A673 (cell line): ENCODE data around the gene FSTL4. TPM values are rescaled to one million over a fixed set of nuclear protein-coding genes. Genes with fewer than 3 reads are reported as not detected.
A peak's percentile ranks its signal among the peaks of the same experiment; 100 is the strongest.

Experiments used
- BruUV-seq: library from RNA; stranded (reverse); fragments of 400-500 nt; replicated peaks from 2 replicates; lab custom pipeline; 2021; lab: Mats Ljungman, UMichigan
- CTCF ChIA-PET: fragments of 300-600 bp; sonication (Branson Sonifier 250); formaldehyde crosslinking; loops from one replicate; lab custom pipeline; 2022; ENCODE audit warnings: antibody characterized with exemption; lab: Charles Lee
- POLR2A ChIA-PET: fragments of 300-600 bp; sonication (Branson Sonifier 250); formaldehyde crosslinking; loops from one replicate; lab custom pipeline; 2022; ENCODE audit warnings: antibody characterized with exemption; ENCODE audit not compliant: low non-redundant PET; lab: Charles Lee
- DNase-seq: peaks from one replicate; pipeline ENCODE4 v3.0.0-alpha.2; 2015; ENCODE audit warnings: low spot score
- H3K27ac ChIP-seq: fragments of 200-600 bp; sonication (generic); 2 replicates; pipeline ENCODE4 v1.5.1; 2016; ENCODE audit warnings: mixed run types, low read depth, mild to moderate bottlenecking, mixed read lengths, antibody characterized with exemption, low read length; ENCODE audit not compliant: poor library complexity, severe bottlenecking
- H3K27me3 ChIP-seq: fragments of 200-600 bp; sonication (generic); replicated peaks from 2 replicates; pipeline ENCODE4 v1.6.1; 2017; ENCODE audit warnings: mixed run types, low read depth, mild to moderate bottlenecking, mixed read lengths, antibody characterized with exemption, low read length; ENCODE audit not compliant: insufficient read depth, poor library complexity
- H3K36me3 ChIP-seq: fragments of 200-600 bp; sonication (generic); 2 replicates; pipeline ENCODE4 v1.6.1; 2016; ENCODE audit warnings: mixed run types, mild to moderate bottlenecking, mixed read lengths, antibody characterized with exemption, low read length; ENCODE audit not compliant: insufficient read depth, poor library complexity, severe bottlenecking
- H3K4me1 ChIP-seq: fragments of 200-600 bp; sonication (generic); 2 replicates; pipeline ENCODE4 v1.6.1; 2017; ENCODE audit warnings: mixed run types, mild to moderate bottlenecking, mixed read lengths, antibody characterized with exemption, low read length; ENCODE audit not compliant: insufficient read depth, poor library complexity, severe bottlenecking
- H3K4me3 ChIP-seq: fragments of 200-600 bp; sonication (generic); 2 replicates; pipeline ENCODE4 v1.5.1; 2016; ENCODE audit warnings: low read depth, mixed run types, mild to moderate bottlenecking, mixed read lengths, low read length; ENCODE audit not compliant: poor library complexity, severe bottlenecking
- H3K9me3 ChIP-seq: fragments of 200-600 bp; sonication (generic); 2 replicates; pipeline ENCODE4 v1.6.1; 2016; ENCODE audit warnings: mixed run types, low read depth, mild to moderate bottlenecking, mixed read lengths, antibody characterized with exemption, low read length; ENCODE audit not compliant: poor library complexity, severe bottlenecking
- EZH2 ChIP-seq: fragments of 200-600 bp; sonication (generic); IDR thresholded peaks from 2 replicates; pipeline ENCODE4 v1.6.1; 2017; ENCODE audit warnings: borderline replicate concordance, low read depth, mild to moderate bottlenecking, mixed read lengths, antibody characterized with exemption, low read length; ENCODE audit not compliant: poor library complexity, severe bottlenecking
- intact Hi-C: fragments of 100-400 bp; cut with micrococcal nuclease; formaldehyde crosslinking; loops from one replicate; pipeline ENCODE4 v1.10.0; 2022; ENCODE audit not compliant: unreplicated experiment
- total RNA-seq: library from RNA; stranded (reverse); gene quantifications from 2 replicates; pipeline ENCODE4 v1.2.3, GENCODE V29; 2021
- TF ChIP-seq, protein P1 (sequence below): fragments of 300-800, 200-600 bp; sonication (generic); conservative IDR thresholded peaks from 2 replicates; pipeline ENCODE4 v1.5.1; 2017; ENCODE audit warnings: low read depth, mild to moderate bottlenecking, antibody characterized with exemption, low read length, moderate library complexity, mixed read lengths

The FSTL4 gene
- total RNA-seq, 1 experiment from 2014 or later = 0.86 TPM

DNA sequence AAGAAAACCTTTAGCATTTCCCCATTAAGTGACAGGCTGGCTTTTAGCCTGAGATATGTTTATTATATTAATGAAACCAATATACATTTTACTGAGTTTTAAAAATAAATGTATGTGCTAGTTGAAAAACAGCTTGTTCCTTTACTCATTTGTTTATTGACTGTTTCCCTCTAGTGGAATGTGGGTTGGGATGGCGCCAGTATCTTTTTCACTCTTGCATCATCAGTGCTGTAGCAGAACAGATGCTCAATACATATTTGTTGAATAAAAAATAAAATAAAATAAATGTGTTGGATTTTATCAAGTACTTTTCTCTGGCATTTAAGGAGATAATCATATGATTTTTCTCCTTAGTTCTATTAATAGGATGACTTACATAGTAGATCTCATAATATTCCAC, 43.0 kb downstream of the FSTL4 start:
- Histone ChIP-seq H3K27ac (no peak overlapping the region), H3K4me3 (no peak overlapping the region), H3K4me1 (no peaks in the 10 kb centered on the region), H3K27me3 (peaks cover 30% of the 10 kb centered on the region), H3K36me3 (no peaks in the 10 kb centered on the region), H3K9me3 (peaks cover 6% of the 10 kb centered on the region)
- intact Hi-C loops = no loop called here
- TF ChIP-seq, protein P1, sequence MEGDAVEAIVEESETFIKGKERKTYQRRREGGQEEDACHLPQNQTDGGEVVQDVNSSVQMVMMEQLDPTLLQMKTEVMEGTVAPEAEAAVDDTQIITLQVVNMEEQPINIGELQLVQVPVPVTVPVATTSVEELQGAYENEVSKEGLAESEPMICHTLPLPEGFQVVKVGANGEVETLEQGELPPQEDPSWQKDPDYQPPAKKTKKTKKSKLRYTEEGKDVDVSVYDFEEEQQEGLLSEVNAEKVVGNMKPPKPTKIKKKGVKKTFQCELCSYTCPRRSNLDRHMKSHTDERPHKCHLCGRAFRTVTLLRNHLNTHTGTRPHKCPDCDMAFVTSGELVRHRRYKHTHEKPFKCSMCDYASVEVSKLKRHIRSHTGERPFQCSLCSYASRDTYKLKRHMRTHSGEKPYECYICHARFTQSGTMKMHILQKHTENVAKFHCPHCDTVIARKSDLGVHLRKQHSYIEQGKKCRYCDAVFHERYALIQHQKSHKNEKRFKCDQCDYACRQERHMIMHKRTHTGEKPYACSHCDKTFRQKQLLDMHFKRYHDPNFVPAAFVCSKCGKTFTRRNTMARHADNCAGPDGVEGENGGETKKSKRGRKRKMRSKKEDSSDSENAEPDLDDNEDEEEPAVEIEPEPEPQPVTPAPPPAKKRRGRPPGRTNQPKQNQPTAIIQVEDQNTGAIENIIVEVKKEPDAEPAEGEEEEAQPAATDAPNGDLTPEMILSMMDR = no peak
- TF ChIP-seq EZH2 = no peak
- no peak for DNase-seq
- ChIA-PET CTCF (no interaction called here), POLR2A (no interaction called here)
- BruUV-seq = no TSS peak

DNA sequence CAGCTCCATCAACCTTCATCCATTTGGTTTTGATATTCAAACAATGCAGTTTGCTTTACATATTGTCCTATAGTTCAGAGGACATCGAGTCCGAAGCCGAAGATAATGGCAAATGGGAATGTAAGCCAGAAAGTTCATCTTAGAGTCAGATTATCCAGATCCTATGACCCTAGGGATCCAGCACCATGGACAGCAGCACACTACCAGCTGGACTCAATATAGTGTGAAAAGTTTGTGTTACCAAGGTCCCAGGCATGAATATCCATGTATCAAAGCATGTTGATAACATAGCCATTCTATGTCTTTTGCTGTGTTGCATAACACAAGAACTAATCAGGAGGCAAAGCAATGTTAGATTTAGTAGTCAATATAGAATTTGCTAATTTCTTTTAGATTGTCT, 46.3 kb downstream of the FSTL4 start:
- no TSS peak for BruUV-seq
- CTCF ChIA-PET = no interaction called here
- Histone ChIP-seq H3K4me1 (no peaks in the 10 kb centered on the region), H3K27ac (no peak overlapping the region), H3K36me3 (no peaks in the 10 kb centered on the region), H3K9me3 (no peaks in the 10 kb centered on the region), H3K27me3 (peaks cover 30% of the 10 kb centered on the region), H3K4me3 (no peak overlapping the region)
- POLR2A ChIA-PET = no interaction called here
- DNase-seq = peak; percentile 45
- intact Hi-C loops = no loop called here
- TF ChIP-seq EZH2 = no peak
- TF ChIP-seq, protein P1 = no peak

DNA sequence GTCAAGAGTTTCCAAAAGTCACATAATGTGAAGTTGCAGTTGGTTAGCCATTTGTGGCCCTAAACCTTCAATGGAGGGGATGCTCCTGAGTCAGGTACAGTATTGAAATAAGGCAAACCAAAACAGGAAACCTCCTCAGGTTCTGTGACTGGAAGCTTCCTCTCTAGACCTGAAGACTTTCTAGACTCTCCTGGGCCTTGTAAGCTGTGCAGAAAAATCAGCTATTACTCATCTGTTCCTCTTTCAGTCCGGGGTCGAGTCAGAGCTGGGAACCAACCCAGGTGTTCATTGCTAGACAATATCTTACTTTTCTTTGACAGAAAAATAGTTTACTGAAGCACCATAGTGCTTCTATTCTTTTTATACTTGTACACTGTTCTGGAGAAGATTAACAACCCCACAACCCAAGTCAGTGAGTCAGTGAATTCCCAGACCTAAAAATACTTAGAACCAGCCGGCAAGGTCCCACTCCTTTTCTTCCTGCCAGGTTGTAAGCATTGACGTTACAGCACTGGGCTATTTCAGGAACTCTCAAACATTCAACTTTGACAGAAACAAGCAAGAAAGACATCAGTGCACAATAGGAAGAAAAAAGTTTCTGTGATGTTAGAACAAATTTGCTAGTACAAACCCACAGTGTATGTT, 47.3 kb downstream of the FSTL4 start:
- intact Hi-C loops = no loop called here
- BruUV-seq = no TSS peak
- H3K27me3 ChIP-seq = peaks cover 28% of the 10 kb centered on the region
- no peak for DNase-seq
- no peaks in the 10 kb centered on the region for H3K36me3 ChIP-seq
- POLR2A ChIA-PET = no interaction called here
- no peaks in the 10 kb centered on the region for H3K9me3 ChIP-seq
- no peak overlapping the region for H3K4me3 ChIP-seq
- TF ChIP-seq, protein P1 = no peak
- TF ChIP-seq EZH2 = no peak
- H3K27ac ChIP-seq = no peak overlapping the region
- CTCF ChIA-PET = no interaction called here
- no peaks in the 10 kb centered on the region for H3K4me1 ChIP-seq
